ENCODE results near the gene MAPK11. TPM values are rescaled to one million over a fixed set of nuclear protein-coding genes. Genes with fewer than 3 reads are reported as not detected.

The MAPK11 gene
- total and polyA plus RNA-seq, 9 of the 15 experiments (the other 6 are each of a cell fraction or from before 2014, with no cell fraction given): 0.06 to 14.6 (median 5.3) TPM

- no peak for TF ChIP-seq PRDM10 (IDR thresholded peaks at IDR 0.05; ENCODE audit: partially characterized antibody)
- TF ChIP-seq PTRF (tag; IDR thresholded peaks at IDR 0.05): no peak
- TF ChIP-seq PHTF2 (CRISPR knock-in tag; IDR thresholded peaks at IDR 0.05): no peak
- TF ChIP-seq PRPF4 (IDR thresholded peaks at IDR 0.05; ENCODE audit: insufficient read depth, low read depth, low read length, poor library complexity, severe bottlenecking): no peak
- no peak for TF ChIP-seq ELK1 (CRISPR knock-in tag; IDR thresholded peaks at IDR 0.05)
- no peak for TF ChIP-seq ETV1 (tag; conservative IDR thresholded peaks at IDR 0.05; ENCODE audit: low read depth)
- TF ChIP-seq SAP30 (IDR thresholded peaks at IDR 0.05; ENCODE audit: borderline replicate concordance, insufficient read depth, low read depth, low read length, poor library complexity, severe bottlenecking): no peak
- no peak for TF ChIP-seq POLR2B (IDR thresholded peaks at IDR 0.05; ENCODE audit: low read depth, partially characterized antibody)
- no peak for TF ChIP-seq CBFB (CRISPR knock-in tag; IDR thresholded peaks at IDR 0.05)
- no peak for TF ChIP-seq TCF3 (CRISPR knock-in tag; IDR thresholded peaks at IDR 0.05)
- no peak for TF ChIP-seq ZNF384 (IDR thresholded peaks at IDR 0.05; ENCODE audit: low read depth, low read length)
- no peak for TF ChIP-seq BDP1 (IDR thresholded peaks at IDR 0.05; ENCODE audit: insufficient read depth, insufficient read length)
- peak; percentile 82 for TF ChIP-seq C11orf30 (IDR thresholded peaks at IDR 0.05; ENCODE audit: low read depth)
- TF ChIP-seq SAFB2 (IDR thresholded peaks at IDR 0.05; ENCODE audit: borderline replicate concordance, low read depth, low read length, severe bottlenecking): no peak
- TF ChIP-seq TFE3 (CRISPR knock-in tag; IDR thresholded peaks at IDR 0.05): 0 out of 2 replicates have a peak, but pooled peaks have one; percentile 24
- TF ChIP-seq YY1 (IDR thresholded peaks at IDR 0.05; ENCODE audit: borderline replicate concordance in 1 of 3, control insufficient read depth in 1 of 3, extremely low read depth in 1 of 3, insufficient read depth in 3 of 3, insufficient read length in 1 of 3, insufficient replicate concordance in 2 of 3, low read depth in 1 of 3, low read length in 2 of 3): no peak
These were observed 11.6 kb downstream of the MAPK11 start (continued) for GRCh38 chr22:50258361-50259292.

Data from K562 (cell line).